ENCODE data around the gene UMAD1.
A peak's percentile ranks its signal among the peaks of the same experiment; 100 is the strongest.

UMAD1 gene

DNA sequence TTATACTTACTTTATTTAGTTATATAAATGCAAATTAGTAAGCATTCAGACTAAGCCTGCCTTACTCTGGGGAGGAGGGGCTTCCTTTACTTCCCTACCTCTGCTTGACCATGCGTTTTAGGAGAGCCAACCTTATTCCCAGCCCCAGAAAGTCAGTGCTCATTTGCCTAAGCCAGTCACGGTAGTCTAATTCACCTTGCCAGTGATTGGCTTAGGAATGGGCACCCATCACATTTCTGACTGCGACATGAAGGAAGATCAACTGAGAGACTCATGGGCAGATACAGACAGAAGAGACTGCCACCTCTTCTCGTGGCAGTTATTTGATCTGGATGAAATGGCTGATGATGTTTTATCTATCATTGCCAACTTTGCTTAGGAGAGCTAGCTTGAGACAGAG is 48.4 kb downstream of the UMAD1 start:
- no peak for DNase-seq (ENCODE audit: low read depth)

DNA sequence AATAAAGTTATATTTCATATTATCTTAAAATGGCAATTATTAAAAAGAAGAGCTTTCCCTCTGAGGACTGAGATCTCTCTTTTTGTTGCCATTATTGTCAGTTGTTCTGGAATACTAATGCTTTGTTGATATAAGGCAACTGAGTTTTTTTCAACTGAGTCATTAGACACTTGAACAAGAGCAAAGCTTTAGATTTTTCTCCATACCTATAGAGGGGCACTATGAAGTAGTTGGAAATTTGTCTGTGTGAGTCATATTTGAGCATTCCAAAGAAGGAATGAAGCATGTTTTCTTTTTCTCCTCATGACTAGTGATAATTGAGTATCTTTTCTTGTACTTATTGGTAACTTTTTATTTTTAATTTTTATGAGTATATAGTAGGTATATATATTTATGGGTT is 53.3 kb downstream of the UMAD1 start:
- DNase-seq (ENCODE audit: low read depth): no peak

DNA sequence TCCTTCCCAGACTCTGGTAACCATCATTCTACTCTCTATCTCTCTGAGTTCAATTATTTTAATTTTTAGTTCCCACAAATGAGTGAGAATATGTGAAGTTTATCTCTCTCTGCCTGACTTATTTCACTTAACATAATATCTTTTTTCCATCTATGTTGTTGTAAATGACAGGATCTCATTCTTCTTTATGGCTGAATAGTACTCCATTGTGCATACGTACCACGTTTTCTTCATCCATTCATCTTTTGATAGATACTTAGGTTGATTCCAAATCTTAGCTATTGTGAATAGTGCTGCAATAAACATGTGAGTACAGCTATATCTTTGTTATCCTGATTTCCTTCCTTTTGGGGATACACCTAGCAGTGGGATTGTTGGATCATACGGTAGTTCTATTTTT is 54.0 kb downstream of the UMAD1 start:
- DNase-seq (ENCODE audit: low read depth): no peak

DNA sequence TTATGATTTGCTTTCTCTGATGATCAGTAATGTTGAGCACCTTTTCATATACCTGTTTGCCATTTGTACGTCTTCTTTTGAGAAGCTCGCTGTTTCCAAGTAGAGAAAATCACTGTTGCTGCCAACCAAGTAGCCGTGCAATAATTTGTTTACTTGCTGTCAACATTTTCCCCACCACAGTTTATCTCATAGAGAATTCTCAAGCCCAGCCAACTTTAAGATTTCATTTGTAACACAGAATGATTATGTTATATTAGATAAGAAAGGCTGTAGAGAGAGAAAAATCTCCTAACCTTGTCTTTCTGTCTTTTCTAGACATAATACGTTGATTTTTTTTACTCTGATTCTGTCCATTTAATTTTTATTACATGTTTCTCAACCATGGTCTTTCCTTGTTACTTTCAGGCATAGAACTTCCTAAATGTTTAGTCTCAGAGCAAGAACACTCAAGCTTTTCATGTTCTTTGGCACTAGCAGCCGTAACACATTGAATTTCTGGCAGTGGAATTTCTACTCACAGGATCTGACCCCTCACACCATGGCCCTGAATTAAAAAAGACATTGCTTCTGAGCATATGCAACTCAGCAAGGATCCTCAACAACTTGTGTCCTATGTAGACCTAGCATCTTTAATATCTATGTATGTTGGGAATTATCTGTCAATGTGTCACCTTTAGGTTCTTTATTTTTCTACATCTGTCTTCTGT is 54.7 kb downstream of the UMAD1 start:
- no peak for DNase-seq (ENCODE audit: low read depth)

DNA sequence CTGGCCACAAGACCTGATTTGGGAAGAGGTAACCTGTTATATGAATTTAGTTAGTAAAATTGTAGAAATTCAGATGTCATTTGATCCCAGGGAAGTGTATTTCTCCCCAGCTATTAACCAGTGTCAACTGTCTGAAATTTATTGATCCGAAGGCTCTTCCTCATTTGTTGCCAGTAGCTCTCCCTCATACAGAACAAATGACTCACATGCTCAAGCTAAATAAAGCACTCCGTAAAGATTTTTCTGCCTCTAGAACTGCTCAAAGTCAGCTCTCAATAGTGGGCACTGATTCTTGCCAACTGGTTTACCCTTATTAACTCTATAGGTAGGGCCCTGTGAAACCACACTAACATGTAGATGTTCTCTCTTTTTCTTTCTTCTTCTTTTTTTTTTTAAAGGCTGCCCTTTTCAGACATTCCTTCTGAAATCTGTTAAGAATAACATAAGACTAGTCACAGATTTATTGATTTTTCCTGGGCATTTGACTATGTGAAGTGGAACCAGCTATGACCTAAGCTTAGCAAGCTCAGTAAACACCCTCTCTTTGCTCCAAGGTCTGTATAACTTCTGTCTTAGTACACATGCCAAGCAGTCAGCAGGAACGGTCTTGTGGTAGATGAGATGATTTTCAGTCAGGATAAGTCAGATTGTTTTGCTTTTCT is 56.0 kb downstream of the UMAD1 start:
- no peak for DNase-seq (ENCODE audit: low read depth)

DNA sequence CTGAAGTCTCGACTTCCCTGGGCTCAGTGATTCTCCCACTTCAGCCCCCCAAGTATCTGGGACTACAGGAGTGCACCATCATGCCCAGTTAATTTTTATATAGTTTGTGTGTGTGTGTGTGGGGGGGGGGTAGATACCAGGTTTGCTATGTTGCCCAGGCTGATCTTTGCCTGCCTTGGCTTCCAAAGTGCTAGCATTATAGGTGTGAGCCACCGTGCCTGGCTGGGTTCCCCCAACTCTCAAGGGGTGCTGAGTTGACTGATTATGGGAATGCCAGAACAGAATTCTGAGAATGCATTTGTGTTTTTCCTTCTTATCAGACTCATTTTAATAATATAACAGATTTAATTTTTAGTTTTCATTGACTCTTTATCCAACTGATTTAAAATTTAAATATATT is 58.4 kb downstream of the UMAD1 start:
- no peak for DNase-seq (ENCODE audit: low read depth)

DNA sequence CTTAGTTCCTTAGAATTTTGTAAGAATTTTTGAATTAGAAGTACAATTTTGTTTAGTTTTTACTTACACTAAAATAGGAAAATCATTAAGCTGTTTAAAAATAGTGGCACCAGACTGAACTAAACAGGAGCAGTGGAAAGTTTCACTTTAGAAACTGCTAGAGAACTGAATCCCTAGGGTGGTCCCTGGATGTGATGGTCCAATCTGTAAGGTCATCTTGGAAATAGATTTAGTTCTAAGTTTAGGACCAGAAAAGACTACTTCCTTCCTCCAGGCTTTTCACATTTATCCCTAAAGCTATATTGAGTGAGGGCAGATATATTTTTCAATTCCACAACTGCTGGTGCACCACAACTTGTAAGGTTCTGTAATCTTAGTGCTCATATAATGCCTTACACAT is 58.8 kb downstream of the UMAD1 start:
- DNase-seq (ENCODE audit: low read depth): no peak

DNA sequence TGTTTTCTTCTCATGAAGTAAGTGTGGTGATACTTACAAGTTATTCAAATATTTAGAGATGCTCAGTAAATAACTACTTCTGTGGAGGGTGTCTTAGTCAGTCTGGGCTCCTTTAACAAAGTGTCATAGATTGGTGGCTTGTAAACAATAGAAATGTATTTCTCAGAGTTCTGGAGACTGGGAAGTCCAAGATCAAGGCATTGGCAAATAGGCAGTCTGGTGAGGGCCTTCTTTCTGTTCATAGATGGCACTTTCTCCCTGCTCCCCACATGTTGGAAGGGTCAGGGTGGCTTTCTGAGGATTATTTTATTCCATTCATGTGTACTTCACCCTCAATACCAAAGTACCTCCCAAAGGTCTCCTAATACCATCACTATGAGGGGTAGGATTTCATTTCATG is 59.4 kb downstream of the UMAD1 start:
- DNase-seq (ENCODE audit: low read depth): no peak

DNA sequence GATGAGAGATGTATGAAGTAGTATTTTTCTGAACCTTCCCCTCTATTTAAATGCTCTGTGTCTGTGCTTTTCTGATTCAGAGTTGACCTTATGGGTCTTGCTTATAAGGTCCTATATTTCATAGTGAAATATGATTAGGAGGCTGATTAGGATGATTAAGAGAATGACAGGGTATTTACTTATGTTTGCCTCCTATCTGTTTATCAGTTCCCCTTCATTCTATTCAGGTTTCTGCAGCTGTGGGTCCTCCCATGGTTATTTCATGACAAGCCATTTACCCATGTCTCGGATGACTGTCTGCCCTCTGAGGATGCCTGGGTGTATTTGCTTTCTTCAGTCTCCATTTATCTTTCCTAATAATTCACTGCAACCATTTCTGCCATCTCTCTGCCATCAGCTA is 61.0 kb downstream of the UMAD1 start:
- DNase-seq (ENCODE audit: low read depth): no peak

DNA sequence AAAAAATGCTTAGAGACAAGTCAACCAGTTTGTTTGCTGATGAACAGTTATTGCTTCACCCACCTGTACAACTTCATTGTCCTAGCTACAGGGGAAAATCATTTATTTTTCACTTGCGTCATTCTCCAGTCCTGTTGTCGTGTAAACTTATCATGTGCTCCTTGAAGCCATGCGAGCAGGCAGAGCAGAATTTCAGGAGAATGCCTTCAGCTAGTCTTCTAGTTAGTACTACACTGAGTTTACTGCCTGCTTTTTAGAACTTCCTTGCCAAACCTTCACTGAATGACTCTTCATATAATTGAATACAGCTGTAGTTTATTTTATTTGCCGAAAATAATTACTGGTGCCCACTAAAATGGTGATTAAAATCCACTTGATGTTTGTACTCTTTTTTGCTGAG is 62.3 kb downstream of the UMAD1 start:
- DNase-seq (ENCODE audit: low read depth): no peak

DNA sequence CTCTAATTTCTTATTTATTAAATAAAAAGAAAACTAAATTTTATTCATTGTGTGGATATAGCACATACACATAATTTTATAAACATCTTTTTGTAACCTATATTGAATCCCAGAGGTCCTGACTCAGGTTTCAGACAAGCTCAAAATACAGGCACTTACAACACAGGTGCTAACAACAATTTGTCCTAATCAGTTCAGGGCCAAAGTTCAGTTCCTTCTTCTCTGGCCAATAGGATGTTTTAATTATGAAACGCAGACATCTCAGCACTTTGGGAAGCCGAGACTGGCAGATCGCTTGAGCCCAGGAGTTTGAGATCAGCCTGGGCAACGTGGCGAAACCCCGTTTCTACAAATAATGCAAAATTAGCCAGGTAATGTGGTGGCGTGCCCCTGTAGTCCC is 62.9 kb downstream of the UMAD1 start:
- no peak for DNase-seq (ENCODE audit: low read depth)

DNA sequence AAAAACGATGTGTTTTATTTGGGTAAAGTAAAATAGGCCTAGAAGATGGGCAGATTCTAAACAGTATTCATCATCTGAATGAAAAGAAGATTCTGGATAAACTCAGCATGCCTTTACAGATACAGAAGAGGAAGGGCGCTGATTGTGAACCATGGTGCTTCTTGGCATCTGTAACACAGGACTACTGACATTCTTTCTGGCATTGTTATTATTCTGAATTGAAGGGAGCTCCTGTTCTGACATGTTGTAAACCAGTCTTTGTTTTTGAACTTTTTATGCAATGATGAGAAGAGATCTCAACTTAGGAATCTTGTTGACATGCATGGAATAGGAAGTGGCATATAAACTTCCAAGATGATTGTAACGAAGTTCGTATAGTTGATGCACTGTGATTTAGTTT is 64.3 kb downstream of the UMAD1 start:
- DNase-seq (ENCODE audit: low read depth): no peak

DNA sequence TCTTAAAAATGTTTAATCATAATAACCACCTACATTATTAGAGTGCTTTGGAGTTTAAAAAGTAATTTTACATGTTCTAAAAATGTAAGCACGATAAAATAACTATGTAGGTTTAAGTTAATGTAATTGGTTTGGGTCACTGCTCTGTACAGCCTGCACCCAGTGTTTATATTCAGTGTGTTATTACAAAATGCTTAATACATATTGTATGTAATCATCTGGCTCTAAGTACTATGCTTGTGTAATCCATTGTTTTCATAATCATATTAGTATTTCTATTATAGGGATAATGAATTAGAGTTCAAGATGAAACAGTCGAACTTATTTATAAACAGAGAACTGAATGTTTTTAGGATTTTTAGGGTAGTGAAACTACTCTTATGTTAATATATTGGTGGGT is 64.8 kb downstream of the UMAD1 start:
- DNase-seq (ENCODE audit: low read depth): no peak

DNA sequence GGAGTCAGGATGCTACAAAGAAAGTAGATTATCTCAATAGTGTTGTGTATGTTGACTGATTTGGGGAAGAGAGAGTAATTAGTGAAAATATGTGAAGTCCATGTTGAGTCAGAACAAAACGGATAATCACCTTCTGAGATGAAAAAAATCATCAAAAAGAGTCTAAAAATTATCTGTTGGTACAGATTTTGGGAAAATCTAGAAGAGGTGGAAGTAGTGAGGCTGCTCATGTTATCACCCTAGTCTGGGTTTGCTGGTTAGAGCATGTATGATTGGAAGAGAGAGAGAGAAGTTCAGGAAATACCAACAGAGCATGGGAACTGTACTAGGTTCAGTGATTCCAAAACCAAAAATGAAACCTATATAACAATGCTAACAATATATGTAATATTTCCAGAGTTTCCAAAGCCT is 65.6 kb downstream of the UMAD1 start:
- DNase-seq (ENCODE audit: low read depth): no peak

DNA sequence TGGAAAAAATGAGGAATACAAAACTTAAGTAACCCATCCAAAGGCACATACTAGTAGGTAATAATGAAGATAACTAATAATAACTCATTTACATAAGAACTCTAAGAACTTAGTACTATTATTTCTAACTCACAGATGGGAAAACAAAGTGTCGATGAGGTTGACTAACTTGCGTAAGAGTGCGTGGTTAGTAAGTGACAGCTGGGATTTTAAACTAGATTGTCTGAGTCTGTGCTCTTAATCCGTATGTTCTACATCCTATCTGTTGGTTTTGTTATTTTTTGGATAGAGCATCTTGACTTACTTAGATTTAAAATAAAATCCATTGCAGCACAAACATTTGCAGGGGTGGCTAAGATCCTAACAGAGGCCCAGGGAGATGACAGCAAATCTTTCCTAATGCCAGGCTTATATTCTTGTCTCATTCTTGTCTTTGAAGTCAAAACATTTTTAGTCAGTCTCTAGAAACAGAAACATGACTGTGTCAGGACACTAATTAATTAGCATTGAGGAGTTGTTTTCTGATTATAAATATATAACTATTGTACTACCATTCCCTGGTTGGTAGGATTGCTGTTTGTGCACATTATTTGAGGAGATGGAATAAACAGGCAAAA is 66.1 kb downstream of the UMAD1 start:
- no peak for DNase-seq (ENCODE audit: low read depth)

DNA sequence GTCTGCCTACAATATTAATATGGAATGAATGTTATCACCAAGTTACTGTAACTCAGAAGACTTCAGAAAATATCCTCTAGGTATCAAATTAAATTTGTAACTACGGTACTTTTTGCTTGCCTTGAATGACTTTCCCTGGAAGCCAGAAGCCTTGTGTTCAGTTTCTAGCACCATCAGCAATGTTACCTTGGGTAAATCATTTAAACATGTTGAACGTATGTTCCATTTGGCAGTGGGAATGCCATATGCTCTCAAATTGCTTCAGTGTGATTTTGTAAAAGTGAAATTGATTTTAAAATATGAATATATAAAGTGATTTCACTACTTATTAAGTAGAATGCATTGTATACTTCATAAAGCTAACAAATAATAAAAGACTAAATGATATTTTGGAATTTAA is 66.7 kb downstream of the UMAD1 start:
- no peak for DNase-seq (ENCODE audit: low read depth)

DNA sequence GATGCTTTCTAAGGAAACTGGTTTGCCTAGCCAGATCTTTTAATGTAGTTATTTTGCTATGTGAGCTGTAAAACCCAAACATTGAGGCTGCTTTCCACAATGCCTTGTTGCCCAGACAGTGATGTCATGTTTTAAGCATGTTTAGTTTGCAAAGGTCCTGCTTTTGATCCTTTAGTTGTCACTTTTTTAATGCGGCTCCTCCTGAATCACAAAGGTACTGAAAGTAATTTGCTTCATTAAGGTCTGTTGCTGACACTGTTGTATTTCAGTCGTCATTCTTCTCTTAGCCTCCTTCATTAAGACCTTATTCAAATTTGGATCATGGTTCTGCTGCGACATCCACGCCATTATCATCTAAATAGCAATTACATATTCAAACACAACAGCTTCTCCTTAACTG is 67.3 kb downstream of the UMAD1 start:
- no peak for DNase-seq (ENCODE audit: low read depth)

DNA sequence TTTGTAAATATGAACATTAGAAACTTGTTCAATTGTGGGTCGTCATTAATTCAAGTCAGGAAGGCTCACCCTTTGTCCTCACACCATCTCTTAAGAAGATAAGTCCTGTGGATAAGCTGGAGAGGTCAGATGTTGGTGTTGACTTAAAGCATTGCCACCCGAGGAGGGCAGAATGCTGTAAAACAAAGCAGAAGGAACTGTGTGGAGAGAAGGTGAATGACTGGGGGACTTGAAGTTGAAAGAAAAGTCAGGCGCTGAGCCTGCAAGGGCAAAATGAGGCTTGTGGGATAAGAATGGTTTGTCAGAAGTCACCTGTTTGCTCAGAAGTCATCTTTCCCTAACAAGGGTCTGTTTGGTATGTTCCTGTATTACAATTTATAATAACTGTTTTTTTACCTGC is 68.7 kb downstream of the UMAD1 start:
- no peak for DNase-seq (ENCODE audit: low read depth)

DNA sequence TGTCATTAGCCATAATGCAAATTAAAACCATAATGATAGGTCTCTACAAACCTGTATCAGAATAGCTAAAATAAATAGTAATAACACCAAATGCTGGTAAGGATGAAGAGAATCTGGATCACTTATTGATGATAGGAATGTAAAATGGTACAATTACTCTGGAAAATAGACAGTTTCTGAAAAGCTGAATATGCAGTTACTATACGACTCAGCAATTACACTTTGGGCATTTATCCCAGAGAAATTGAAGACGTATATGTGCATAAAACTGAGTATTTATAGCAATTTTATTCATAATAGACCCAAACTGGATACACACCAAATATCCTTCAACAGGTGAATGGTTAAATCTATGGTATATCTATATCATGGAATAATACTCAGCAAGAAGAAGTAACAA is 69.9 kb downstream of the UMAD1 start:
- no peak for DNase-seq (ENCODE audit: low read depth)

DNA sequence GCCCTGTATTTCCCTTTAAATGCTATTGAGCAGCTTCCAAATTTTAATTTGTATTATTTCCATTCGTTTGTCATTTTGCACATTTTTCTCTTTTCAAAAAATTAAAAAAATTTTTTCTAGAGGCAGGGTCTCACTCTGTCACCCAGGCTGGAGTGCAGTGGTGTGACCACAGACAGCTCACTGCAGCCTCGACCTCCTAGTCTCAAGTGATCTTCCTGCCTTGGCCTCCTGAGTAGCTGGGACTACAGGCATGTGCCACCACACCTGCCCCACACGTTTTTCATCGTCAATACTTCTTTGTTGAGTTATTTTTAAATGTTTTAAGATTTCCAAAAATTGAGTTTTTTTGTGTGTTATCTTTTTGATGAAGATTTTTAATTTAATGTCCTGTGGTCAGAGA is 73.2 kb downstream of the UMAD1 start:
- no peak for DNase-seq (ENCODE audit: low read depth)

DNA sequence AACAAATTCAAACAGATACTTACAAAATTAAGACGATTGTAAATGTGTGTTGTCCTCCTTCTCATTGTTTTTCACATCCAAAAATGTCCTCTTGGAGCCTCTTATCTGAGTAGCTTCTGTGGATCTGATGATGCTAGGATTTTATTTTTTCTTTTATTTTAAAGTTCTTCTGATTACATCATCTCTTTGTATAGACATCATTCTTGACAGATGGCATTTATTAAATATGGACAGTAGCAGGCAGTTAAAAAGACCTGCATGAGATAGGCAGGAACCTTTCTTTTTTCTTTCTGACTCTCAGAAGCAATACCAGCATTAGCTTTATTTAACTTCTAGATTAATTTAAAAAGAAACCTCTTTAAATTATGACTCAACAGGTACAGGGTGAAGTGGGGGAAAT is 77.9 kb downstream of the UMAD1 start, which contains the start of gene RPA3:
Gene RPA3 (minus strand): TSS at position 116 of the 400 bp plus-strand sequence. CDS start 78,189 bp downstream, outside the sequence.
- no peak for DNase-seq (ENCODE audit: low read depth)

DNA sequence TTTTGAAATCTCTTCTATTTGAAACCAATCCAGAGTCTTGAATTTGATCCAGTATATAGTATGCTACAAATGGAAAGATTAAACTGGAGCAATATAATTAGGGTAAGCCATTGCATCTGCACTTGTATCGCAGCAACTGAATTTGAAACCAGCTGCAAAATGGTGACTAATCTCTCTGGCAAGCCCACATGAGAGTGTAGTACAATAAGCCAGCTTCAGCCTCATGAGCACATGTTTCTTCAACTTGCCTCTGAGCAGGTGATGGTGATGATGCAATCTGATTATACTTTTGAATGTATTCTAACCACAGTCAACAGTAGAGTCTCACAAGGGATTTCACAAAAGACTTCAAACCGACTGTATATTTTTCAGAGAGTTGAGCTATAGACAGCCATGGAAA is 78.7 kb downstream of the UMAD1 start:
- peak; percentile 14 for DNase-seq (ENCODE audit: low read depth)

DNA sequence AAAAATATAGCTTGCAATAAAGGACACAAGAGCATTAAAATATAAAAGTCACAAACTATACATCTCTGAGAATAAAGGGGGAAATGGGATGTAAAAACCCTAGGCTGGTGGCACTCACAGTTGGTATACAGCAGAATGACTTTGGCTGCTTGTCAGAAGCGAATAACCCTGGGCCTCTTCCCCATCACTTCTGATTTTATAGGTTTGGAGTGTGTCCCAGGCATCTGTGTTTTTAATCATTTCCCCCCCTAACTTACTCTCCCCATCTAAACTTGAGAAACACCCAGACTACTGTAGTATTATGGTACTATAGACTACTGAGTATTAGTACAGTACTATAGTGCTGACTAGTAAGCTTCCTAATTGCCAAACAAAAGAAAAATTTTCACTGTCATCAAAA is 79.6 kb downstream of the UMAD1 start:
- no peak for DNase-seq (ENCODE audit: low read depth)
